Ectodermal cell (in vitro differentiated cells): ENCODE data around the gene ABLIM1.

ENCODE experiments used
- H3K27ac ChIP-seq: 2 replicates; pipeline ENCODE4 v1.7.0; 2013; ENCODE audit warnings: mild to moderate bottlenecking, low read depth, low read length; ENCODE audit not compliant: insufficient read depth, poor library complexity, severe bottlenecking
- H3K27me3 ChIP-seq: 2 replicates; pipeline ENCODE4 v1.7.0; 2013; ENCODE audit warnings: mild to moderate bottlenecking, low read length; ENCODE audit not compliant: insufficient read depth, control insufficient read depth, poor library complexity, severe bottlenecking
- H3K36me3 ChIP-seq: one replicate; pipeline ENCODE4 v1.7.0; 2013; ENCODE audit warnings: low read length; ENCODE audit not compliant: control insufficient read depth, insufficient read depth
- H3K4me1 ChIP-seq: one replicate; pipeline ENCODE4 v1.7.0; 2013; ENCODE audit warnings: low read length; ENCODE audit not compliant: control insufficient read depth, insufficient read depth
- H3K4me3 ChIP-seq: 2 replicates; pipeline ENCODE4 v1.7.0; 2013; ENCODE audit warnings: low read depth, low read length, control low read depth; ENCODE audit not compliant: insufficient read depth
- H3K9me3 ChIP-seq: 2 replicates; pipeline ENCODE4 v1.7.0; 2013; ENCODE audit warnings: mild to moderate bottlenecking, low read length, moderate library complexity; ENCODE audit not compliant: control insufficient read depth
- WGBS, 2 experiments: methylation state at CpG; one replicate each; pipeline ENCODE4 v1.1.7; 2013; ENCODE audit warnings: missing lambda C conversion rate in 2 of 2; 5-methylcytosine and 5-hydroxymethylcytosine counted together

The ABLIM1 gene

DNA sequence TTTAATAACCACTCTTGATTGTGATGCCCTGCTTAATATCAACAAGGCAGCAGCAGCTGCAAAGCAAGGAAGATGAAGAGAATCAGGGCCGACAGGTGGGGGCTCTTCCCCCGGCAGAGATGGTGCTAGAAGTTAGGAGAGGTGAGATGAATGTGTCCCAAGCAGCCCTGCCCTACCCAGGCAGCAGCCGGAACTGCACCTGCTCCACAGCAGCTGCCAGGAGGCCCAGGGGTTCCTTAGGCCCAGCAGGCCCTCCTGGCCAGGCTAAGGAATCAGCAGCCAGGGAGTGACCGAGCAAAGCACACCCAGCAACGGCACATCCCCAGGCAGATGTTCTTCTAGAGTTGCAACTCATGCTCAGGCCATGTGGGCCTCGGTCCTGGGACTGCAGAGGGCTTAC, 271.6 kb downstream of the ABLIM1 start:
- Histone ChIP-seq H3K27me3 (no peaks in the 10 kb centered on the region), H3K27ac (no peak overlapping the region), H3K36me3 (no peaks in the 10 kb centered on the region), H3K9me3 (no peaks in the 10 kb centered on the region), H3K4me3 (no peak overlapping the region), H3K4me1 (peaks cover 11% of the 10 kb centered on the region)
- 87 to 90% methylated on average over 6 of the region's 6 CpGs for WGBS, 2 experiments

- H3K4me1 ChIP-seq = peaks cover 11% of the 10 kb centered on the region
- no peaks in the 10 kb centered on the region for H3K27me3 ChIP-seq
- WGBS, 2 experiments = 70 to 76% methylated on average over 3 of the region's 3 CpGs
- no peaks in the 10 kb centered on the region for H3K9me3 ChIP-seq
- H3K36me3 ChIP-seq = no peaks in the 10 kb centered on the region
- H3K27ac ChIP-seq = no peak overlapping the region
- no peak overlapping the region for H3K4me3 ChIP-seq
These were observed 272.5 kb downstream of the ABLIM1 start for GRCh38 chr10:114385557-114385956.

GRCh38 chr10:114384601-114385000, 273.5 kb downstream of the ABLIM1 start:
- Histone ChIP-seq H3K27ac (no peak overlapping the region), H3K4me1 (peaks cover 11% of the 10 kb centered on the region), H3K9me3 (no peaks in the 10 kb centered on the region), H3K4me3 (no peak overlapping the region), H3K27me3 (no peaks in the 10 kb centered on the region), H3K36me3 (no peaks in the 10 kb centered on the region)
- WGBS, 2 experiments = 94% methylated on average over 5 of the region's 5 CpGs

GRCh38 chr10:114384181-114384580, 273.9 kb downstream of the ABLIM1 start:
- Histone ChIP-seq H3K27ac (no peak overlapping the region), H3K4me1 (peaks cover 11% of the 10 kb centered on the region), H3K36me3 (no peaks in the 10 kb centered on the region), H3K27me3 (no peaks in the 10 kb centered on the region), H3K9me3 (no peaks in the 10 kb centered on the region), H3K4me3 (no peak overlapping the region)
- WGBS, 2 experiments = 91% methylated on average over 9 of the region's 9 CpGs
